Measurements from ENCODE around the gene TAS1R3.
A peak's percentile ranks its signal among the peaks of the same experiment; 100 is the strongest.

The TAS1R3 gene

GRCh38 chr1:1357871-1358432 is 26.9 kb downstream of the TAS1R3 start:
- DNase-seq (ENCODE audit: low read depth in 2 of 2), result peak in 1 of 2 donors; percentile 36
- peak overlapping the region; percentile 61 to 68 for H3K4me3 ChIP-seq (replicated peaks in 1 of 2; ENCODE audit: low read depth in 2 of 2, low read length in 2 of 2)
- no peak for TF ChIP-seq CTCF (IDR thresholded peaks at IDR 0.05; ENCODE audit: low read depth, low read length)

- peak within 1 kb of the TSS; percentile 61 to 68 for H3K4me3 ChIP-seq (replicated peaks in 1 of 2; ENCODE audit: low read depth in 2 of 2, low read length in 2 of 2)
- DNase-seq (ENCODE audit: low read depth in 2 of 2), result peak; percentile 65 to 90
Observed at GRCh38 chr1:1358433-1359271, 27.6 kb downstream of the TAS1R3 start, which contains the start of gene MXRA8. Gene MXRA8 (minus strand): TSS chr1:1358555. CDS start chr1:1358504, 51 bp downstream.

GRCh38 chr1:1359308-1359663 is 28.2 kb downstream of the TAS1R3 start:
- no peak overlapping the region for H3K4me3 ChIP-seq (replicated peaks in 1 of 2; ENCODE audit: low read depth in 2 of 2, low read length in 2 of 2)
- TF ChIP-seq CTCF (IDR thresholded peaks at IDR 0.05; ENCODE audit: low read depth, low read length), result no peak
- peak; percentile 40 to 61 for DNase-seq (ENCODE audit: low read depth in 2 of 2)

More at GRCh38 chr1:1358433-1359271, 27.6 kb downstream of the TAS1R3 start, which contains the start of gene MXRA8:
- TF ChIP-seq CTCF (IDR thresholded peaks at IDR 0.05; ENCODE audit: low read depth, low read length), result no peak

GRCh38 chr1:1359664-1360468 is 28.8 kb downstream of the TAS1R3 start:
- DNase-seq (ENCODE audit: low read depth in 2 of 2), result peak; percentile 34 to 52
- H3K4me3 ChIP-seq (replicated peaks in 1 of 2; ENCODE audit: low read depth in 2 of 2, low read length in 2 of 2), result no peak overlapping the region
- TF ChIP-seq CTCF (IDR thresholded peaks at IDR 0.05; ENCODE audit: low read depth, low read length), result no peak

GRCh38 chr1:1360506-1361169 is 29.6 kb downstream of the TAS1R3 start:
- peak; percentile 92 to 93 for DNase-seq (ENCODE audit: low read depth in 2 of 2)
- no peak overlapping the region for H3K4me3 ChIP-seq (replicated peaks in 1 of 2; ENCODE audit: low read depth in 2 of 2, low read length in 2 of 2)
- no peak for TF ChIP-seq CTCF (IDR thresholded peaks at IDR 0.05; ENCODE audit: low read depth, low read length)
